GM19468 (cell line): ENCODE measurements around the gene CCNT1.
"Not testable (repeated sequence)": the region's sequence is repeated elsewhere in the genome, so short reads cannot be mapped to it uniquely, and the experiment has no call there.

Experiments
- ATAC-seq: cut with Tn5 transposase; IDR thresholded peaks from one replicate; pipeline ENCODE4 v1.9.1; 2021; ENCODE audit warnings: mild to moderate bottlenecking, moderate library complexity, moderate number of reproducible peaks; ENCODE audit not compliant: unreplicated experiment; ENCODE audit errors: extremely low read depth

The CCNT1 gene

DNA sequence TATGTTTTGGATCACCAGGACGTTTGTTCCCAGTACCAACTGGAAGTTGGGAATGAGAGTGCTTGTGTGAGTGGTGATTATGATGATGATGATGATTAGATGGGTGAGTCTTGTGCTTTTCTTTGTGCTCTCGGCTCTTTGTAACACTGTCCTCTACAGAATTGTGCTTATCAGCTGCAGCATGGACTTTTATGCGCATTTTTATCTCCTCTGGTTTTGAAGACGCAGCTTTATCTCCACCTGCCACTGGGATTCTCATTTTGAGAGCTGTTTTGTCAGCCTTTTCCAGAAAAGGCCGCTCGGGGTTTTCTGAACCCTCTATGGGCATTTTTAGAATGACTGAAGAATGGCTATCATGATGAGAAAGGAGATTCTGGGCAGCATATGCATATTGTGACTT lies 22.9 kb downstream of the CCNT1 start:
- ATAC-seq = no peak

DNA sequence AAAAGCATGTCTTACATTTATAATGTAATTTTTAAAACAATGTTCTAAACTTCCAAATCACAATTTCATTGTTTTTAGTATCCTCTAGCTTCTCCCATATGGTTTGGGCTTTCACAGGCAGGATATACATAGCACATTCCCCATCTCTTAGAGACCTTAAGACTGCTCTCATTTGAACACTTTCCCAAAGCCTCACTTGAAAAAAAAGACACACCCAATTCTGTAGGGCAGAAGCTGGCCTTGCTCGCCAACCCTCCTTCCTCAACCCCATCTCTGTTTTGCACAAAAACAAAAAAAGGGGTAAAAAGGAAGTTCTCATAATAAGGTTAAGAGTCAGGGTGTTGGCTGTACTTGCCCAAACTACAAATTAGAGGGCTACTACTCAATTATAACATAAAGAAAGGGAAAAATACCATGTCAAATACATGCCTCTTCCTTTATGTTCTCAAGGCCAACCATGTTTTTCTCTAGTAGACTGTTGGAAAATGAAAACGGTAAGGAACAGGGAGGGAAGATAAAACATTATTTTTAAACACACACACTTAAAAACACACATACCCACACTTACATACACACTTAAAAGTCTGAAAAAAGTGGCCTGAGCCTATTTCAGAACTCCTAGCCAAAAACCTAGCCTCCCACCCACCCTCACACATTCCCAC lies 24.6 kb downstream of the CCNT1 start:
- no peak for ATAC-seq

DNA sequence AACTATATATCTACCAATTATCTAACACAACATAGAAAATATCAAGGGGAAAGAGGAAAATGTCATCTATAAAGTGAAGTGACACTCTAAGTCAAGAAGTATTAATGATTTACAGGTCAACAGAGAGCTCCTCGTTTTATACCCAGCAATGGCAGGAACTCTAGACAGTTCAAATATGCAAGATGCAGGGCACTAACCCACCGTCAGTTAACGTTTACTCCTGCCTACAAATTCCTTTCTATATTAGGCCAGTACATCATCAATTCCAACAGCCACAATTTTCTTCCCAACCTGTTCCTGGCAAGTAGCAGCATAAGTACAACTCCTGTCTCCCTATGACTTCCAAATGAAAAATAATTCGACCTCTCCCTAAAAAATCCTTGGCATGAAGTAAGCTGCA lies 25.5 kb downstream of the CCNT1 start:
- no peak for ATAC-seq

GRCh38 chr12:48690436-48690835 lies 26.1 kb downstream of the CCNT1 start:
- ATAC-seq = no peak

DNA sequence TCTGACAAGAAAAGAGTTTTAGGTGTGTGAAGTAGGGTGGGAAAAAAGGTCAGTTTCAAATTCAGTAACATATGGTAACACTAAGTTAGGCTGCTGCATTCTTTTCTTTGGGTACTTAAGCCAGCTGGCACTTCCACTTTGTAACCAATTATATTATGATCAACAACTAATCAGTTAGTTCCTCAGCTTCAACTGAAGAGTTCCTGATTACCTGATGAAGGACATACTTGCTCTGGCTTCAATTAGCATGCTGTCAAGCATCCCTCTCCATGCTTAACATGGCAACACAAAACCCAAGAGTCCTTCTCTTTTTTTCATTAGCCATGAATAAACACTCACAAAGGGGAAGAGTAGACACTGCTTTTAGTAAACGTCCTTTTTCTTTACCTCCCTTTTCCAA lies 27.7 kb downstream of the CCNT1 start:
- no peak for ATAC-seq

- no peak for ATAC-seq
Observed at GRCh38 chr12:48687592-48687991, 28.9 kb downstream of the CCNT1 start.

DNA sequence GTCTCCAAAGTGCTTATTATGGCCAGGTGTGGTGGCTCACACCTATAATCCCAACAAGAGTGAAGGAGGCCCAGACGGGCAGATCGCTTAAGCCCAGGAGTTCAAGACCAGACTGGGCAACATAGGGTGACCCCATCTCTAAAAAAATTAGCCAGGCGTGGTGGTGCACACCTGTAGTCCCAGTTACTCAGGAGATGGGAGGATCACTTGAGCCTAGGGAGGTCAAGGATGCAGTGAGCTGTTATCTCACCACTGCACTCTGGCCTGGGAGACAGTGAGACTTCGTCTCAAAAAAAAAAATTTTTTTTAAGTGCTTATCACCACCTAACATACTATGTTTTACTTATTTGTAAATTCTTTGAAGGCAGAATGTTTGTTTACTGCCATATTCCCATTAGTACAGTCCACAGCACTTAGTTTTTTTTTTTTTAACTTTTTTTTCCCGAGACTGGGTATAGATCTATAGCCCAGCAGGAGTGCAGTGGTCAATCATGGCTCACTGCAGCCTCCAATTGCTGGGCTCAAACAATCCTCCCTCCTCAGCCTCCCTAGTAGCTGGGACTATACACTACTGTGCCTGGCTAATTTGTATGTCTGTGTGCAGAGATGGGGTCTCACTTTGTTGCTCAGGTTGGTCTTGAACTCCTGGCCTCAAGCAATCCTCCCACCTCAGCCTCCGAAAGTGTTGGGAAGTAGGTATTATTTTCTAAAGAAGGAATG lies 29.7 kb downstream of the CCNT1 start:
- no peak for ATAC-seq

- ATAC-seq = no peak
Observed at GRCh38 chr12:48686037-48686595, 30.4 kb downstream of the CCNT1 start.

DNA sequence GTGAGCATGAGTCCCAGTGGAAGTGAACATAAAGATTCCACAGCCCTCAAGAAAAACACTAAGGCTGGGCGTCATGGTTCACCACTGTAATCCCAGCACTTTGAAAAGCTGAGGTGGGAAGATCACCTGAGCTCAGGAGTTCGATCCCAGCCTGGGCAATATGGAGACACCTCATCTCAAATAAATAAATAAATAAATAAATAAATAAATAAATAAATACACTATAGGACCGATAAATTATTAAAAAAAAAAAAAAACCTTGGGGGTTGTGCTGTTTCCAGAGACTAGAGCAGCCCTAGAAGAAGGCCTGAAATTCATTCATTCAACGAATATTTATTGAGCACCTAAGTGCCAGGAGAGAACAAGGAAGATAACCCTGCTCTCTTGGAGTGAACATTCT lies 33.0 kb downstream of the CCNT1 start:
- no peak for ATAC-seq

DNA sequence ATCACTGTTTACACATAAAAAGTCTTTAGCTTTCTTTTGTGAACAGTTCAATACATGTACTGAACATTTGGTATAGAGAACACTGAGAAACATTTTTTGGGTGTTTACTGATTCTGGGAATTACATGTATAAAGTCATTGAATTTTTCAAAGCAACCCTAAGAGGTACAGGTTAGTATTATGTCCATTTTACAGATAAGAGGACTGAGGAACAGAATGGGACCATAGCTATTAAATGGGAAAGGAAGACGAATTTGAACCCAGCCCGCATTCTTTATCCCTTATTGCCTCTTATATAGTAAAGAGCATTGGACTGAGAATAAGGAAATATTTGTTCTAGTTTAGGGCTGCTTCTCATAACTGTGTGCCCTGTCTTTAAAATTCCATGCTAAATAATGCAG lies 33.6 kb downstream of the CCNT1 start:
- ATAC-seq = no peak

GRCh38 chr12:48682533-48682905 lies 34.0 kb downstream of the CCNT1 start:
- not testable (repeated sequence) for ATAC-seq

DNA sequence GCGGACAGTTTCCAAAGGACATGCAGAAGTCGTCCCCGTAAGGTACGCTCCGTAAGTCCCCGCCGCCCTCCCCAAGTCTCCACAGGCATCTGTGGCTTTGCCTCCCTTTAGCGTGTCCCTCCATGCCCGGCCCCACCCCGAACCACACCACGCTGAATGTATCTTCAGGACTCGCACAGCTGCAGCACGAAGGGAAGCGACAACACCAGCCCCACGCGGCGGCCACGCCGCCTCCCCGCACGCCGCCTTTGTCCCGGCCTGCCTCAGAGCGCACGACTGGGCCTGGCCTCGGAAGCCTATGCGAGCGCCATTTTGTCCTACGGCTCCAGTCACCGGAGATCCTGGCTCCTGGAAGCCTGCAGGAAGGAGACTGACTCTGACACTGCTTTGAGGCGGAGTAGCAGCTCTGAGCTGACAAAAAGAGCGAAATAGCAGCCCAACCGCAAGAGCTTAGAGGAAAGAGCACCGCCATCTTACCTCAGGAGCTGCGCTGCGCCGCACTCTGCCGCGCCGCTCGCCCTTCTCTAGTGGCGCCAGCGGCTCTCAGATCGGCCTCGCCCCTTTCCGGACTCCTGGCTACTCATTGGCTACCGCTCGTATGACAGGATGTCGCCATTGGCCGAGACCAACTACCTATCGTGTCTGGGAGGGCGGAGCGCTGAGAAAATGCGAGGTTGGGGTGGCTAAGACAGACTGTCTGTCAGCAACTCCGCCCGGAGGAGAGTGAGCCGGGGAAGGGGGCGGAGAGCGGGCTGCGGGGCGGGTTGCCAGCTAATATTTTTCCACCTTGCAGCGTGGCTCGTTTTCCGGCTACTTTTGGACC lies 34.6 kb downstream of the CCNT1 start, which contains the start of gene KANSL2:
TSS of gene KANSL2 (minus strand) at position 529 of the 823 bp plus-strand sequence. CDS start 606 bp downstream, outside the sequence.
- ATAC-seq = peak; percentile 98

GRCh38 chr12:48681399-48681709 lies 35.2 kb downstream of the CCNT1 start:
- ATAC-seq = no peak

DNA sequence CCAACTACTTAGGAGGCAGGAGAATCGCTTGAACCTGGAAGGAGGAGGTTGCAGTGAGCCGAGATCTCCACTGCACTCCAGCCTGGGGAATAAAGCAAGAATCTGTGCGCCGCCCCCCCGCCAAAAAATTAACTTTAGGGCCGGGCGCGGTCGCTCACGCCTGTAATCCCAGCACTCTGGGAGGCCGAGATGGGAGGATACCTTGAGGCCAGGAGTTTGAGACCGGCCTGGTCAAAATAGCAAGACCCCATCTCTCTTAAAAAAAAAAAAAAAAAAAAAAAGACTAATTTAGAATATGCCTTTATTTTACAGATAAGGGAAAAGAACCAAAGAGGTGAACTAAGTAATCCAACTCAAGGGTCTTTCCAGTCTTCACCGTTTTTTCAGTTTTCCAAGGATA lies 35.6 kb downstream of the CCNT1 start:
- no peak for ATAC-seq

DNA sequence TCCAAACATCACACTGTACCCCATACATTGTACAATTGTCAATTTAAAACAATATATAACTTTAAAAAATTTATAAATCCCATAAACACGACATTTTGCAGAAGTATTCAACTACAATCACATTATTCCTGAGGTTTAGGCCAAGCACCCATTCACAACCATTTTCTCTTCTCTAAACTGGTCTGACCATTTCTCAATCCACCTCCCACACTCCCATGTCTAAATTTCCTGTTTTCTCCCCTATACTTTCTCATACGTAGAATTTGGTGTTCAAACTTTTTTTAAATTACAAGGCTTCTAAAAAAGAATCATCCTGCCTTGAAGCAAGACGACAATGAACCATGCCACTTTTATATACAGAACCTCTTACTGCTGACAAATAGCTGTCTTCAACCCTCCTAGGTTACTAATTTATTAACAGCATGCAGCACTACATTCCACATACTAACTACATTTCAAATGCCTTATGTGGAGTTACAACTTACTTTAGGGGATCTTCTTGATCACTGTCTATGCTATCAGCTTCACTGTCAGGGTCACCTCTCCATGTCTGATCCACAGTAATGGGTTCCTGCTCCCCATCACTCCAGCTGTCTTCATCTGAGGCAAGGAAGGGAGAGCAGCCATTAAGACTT lies 37.8 kb downstream of the CCNT1 start:
- no peak for ATAC-seq

GRCh38 chr12:48671231-48671856 lies 45.2 kb downstream of the CCNT1 start:
- no peak for ATAC-seq

- ATAC-seq = no peak
Observed at GRCh38 chr12:48668996-48669395, 47.5 kb downstream of the CCNT1 start.

GRCh38 chr12:48659863-48660262 lies 56.6 kb downstream of the CCNT1 start:
- ATAC-seq = no peak

DNA sequence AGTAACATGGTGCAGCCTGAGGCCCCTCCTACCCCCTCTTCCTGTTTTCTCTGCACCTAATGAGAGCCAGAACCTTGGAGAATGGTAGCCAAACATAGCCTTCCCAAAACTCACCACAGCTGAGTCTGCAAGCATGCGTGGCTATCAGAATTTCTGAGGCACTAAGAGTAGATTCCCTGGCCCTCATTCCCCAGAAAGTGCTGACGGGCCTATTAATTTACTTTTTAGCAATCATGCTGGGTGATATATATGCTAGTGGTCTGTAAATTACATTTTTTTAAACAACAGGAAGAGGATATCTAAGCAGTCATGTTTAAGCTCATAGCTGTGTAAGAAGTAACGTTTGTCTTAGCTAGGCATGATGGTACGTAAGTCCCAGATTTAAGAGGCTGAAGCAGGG lies 64.8 kb downstream of the CCNT1 start:
- no peak for ATAC-seq

- ATAC-seq = not testable (repeated sequence)
Observed at GRCh38 chr12:48645354-48645753, 71.2 kb downstream of the CCNT1 start.
